Measurements from ENCODE around the gene RPS6KB1.
"Not testable (repeated sequence)": the region's sequence is repeated elsewhere in the genome, so short reads cannot be mapped to it uniquely, and the experiment has no call there.

Gene RPS6KB1

DNA sequence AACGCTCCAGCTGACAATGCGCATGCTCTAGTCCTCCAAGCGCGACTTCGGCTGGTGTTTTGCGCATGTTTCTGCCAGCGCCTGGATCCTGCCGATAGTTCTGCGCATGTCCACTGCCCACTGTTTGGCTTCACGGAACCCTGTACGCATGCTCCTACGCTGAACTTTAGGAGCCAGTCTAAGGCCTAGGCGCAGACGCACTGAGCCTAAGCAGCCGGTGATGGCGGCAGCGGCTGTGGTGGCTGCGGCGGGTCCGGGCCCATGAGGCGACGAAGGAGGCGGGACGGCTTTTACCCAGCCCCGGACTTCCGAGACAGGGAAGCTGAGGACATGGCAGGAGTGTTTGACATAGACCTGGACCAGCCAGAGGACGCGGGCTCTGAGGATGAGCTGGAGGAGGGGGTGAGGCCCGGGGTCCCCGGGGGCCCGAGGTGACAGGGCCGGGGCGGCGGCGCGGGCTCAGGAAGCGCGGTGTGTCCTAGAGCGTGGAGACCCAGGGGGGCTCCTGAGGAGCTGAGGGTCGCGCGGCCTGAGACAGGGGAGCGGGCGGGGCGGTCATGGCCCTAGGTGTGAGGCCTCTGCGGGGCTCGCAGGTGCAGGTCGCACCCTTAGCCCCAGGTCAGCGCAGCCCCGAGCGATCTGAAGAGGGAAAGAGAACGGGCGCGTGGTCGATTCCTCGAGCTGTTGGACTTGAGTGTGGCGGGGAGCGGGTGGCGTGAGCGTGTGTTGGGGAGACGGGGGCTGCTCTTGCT is at the start of gene RPS6KB1, which contains the start of gene TUBD1:
Gene RPS6KB1 (plus strand): TSS at position 198 of the 752 bp plus-strand sequence. CDS start 64 bp downstream, at position 262.
Gene TUBD1 (minus strand): TSS at position 20 of the 752 bp plus-strand sequence. CDS start 1,941 bp downstream, outside the sequence.
- DNase-seq (ENCODE audit: extremely low read depth in 1 of 2, low read depth in 1 of 2), result peak; percentile 94 to 97

DNA sequence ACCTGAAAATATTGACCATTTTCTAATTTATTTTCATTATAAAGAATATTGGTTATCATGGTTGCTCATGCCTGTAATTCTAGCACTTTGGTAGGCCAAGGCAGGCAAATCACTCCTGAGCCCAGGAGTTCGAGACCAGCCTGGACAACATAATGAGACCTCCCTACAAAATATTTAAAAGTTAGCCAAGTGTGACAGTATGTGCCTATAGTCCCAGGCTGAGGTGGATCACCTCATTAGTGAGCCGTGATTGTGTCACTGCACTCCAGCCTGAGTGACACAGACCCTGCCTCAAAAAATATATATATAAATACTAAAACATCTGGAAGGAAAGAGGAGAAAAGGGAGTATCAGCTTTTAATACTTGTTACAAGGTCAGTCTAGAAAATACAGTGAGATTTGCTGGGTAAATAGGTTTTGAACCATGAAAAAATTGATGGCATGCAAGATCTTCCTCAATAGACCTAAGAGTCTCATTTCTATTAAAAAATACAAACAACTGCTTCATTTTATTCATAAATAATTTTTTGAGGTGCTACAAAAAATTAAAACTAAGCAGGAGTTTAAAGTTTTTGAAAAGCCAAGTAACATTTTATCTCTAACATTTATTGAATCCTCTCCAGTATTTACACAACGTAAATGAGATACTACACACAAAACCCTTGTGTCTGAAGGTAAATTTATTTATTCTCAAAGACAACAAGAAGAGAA is 47.9 kb upstream of the RPS6KB1 start:
- DNase-seq (ENCODE audit: extremely low read depth in 1 of 2, low read depth in 1 of 2), result no peak

DNA sequence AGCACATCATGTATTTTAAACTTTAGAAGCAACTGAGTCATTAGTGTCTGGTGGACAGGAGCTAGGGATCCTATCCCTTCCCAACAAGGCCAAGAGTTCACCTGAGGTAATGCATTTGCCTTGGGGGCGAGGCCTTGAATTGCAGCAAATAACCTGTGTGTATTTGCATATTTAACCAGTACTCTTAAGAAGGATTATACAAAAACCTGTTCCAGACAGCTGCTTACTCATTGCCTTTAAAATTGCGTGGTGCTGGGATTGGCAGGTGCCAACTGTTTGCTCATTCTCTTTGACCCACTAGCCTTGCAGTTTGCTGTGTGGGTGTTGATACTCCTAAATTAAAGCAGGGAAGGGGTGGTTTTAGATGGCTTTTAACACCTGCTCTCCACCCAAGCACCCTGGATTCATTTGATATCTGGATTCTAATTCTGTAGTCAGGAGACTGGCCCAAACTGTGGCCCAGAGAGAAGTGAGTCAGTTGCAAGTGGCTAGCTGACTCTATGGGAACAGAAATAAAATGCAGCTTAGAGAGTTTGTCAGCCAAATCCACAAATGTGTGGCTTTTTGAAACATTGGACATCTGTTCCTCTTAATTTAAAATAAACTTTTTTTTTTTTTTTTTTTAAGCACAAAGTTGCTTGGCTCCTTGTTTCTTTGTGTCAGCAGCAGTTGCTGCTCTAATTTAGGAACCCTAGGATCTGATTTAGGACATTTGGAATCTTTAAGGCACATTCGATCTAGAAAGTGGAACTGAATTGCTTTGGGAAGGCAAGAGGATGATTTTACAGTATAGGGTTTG is 47.1 kb upstream of the RPS6KB1 start:
- no peak for DNase-seq (ENCODE audit: extremely low read depth in 1 of 2, low read depth in 1 of 2)

DNA sequence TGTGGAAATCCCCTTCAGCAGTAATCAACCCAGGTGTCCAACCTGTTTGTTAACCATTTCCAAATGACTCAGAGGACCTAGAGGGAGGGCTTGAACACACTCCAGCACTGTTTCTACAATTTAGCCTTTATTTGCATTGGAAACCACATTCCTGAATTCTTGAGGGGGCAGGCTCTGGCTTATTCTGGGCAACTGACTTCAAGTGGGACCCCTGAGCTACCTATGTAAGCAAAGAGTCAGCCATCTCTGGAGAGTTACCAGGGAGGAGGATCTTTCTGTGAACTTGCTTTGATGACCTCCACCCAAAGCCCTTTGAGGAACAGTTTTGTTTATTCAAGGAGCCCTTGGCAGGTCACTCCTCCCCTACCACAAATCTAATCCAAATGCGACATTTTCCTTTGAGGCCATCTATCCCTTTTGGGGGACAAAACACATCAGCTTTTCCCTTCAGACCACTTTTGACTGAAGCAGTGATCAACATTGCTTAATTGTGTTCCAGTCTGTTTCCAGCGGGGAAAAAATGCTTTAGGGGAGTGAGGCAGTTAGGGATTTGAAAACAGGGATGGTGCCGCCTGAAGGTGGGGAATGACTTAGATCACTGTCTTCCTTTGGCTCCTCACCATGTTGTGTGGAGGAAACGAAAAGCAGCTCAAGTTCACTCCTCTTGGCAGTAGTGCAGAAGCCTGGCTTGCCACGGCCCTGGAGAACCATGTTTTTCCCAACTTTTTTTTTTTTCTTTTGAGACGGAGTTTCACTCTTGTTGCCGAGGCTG is 46.3 kb upstream of the RPS6KB1 start:
- DNase-seq (ENCODE audit: extremely low read depth in 1 of 2, low read depth in 1 of 2), result no peak

DNA sequence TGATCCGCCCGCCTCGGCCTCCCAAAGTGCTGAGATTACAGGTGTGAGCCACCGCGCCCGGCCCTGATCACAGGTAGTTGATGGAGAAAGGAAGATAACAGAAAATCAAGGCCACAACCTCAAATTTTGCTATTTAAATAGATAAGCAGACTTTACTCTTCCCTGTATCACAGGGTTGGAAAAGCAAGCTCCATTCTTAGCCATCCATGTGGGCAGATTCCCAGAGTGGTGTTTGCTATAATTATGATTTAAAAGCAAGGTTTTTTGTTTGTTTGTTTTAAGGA is 44.6 kb upstream of the RPS6KB1 start:
- DNase-seq (ENCODE audit: extremely low read depth in 1 of 2, low read depth in 1 of 2), result no peak

DNA sequence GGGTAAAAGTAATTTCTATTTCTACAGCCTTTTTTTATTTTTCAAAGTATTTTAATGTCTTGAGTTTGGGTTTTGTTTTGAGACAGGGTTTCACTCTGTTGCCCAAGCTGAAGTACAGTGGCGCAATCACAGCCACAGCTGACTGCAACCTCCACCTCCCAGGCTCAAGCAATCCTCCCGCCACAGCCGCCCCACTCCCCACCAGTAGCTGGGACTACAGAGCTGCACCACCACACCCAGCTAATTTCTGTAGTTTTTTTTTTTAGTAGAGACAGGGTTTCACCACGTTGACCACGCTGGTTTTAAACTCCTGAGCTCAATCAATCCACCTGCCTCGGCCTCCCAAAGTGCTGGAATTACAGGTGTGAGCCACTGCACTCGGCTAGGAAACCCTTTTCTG is 44.1 kb upstream of the RPS6KB1 start:
- DNase-seq (ENCODE audit: extremely low read depth in 1 of 2, low read depth in 1 of 2), result peak; percentile 61 to 78

DNA sequence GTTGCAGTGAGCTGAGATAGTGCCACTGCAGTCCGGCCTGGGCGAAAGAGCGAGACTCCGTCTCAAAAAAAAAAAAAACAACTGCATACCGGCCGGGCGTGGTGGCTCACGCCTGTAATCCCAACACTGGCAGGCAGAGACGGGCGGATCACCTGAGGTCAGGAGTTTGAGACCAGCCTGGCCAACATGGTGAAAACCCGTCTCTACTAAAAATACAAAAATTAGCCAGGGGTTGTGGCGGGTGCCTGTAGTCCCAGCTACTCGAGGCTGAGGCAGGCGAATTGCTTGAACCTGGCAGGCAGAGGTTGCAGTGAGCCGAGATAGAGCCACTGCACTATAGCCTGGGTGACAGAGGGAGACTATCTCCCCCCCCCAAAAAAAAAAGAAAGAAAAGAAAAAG is 42.6 kb upstream of the RPS6KB1 start:
- not testable (repeated sequence) for DNase-seq (ENCODE audit: extremely low read depth in 1 of 2, low read depth in 1 of 2)

DNA sequence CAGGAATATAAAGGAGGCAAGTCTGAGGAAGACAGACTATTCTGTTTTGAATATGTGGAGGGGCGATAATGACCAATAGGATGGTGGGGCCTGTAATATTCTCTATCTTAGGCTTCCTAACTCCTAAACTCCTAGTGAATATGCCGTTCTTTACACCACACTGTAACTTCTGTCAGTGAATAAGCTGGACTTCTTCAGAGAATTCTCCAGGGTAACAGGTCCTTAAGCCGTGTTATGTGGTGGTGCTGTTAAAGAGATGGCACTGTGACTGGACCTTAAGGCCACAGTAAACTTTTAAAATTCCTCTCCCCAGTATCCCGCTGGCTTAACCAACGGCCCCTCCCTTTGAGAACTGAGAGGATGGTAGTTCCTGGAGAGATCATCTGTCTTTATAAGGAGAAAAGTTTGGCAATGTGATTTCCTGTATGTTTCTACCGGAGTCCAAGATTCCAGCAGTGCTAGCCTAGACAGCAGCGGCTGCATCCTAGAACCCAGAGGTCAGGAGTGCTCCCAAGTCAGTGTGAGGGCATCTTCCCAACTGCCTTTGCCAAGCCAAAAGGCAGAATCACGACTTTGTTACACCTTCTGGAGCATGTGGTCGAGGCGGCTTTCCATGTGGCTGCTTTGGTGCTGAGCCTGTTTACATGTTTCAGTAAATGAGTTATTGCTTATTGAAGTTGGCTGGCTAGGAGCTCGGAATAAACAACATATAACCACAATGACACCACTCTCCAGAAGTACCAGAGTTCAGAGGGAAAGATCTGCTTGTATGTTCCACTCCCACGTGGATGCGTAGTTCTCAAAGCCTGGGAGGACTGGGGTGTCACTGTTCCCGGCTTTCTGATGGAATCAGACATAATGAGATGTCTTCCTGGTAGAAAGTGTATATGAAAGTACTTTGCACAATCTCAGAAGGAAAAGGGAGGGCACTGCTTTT is 41.2 kb upstream of the RPS6KB1 start:
- no peak for DNase-seq (ENCODE audit: extremely low read depth in 1 of 2, low read depth in 1 of 2)

DNA sequence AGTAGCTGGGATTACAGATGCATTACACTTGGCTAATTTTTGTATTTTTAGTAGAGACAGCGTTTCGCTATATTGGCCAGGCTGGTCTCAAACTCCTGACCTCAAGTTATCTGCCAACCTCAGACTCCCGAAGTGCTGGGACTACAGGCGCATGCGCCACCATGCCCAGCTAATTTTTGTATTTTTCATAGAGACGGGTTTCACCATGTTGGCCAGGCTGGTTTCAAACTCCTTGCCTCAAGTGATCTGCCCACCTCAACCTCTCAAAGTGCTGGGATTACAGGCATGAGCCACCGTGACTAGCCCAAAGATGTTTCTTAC is 40.1 kb upstream of the RPS6KB1 start:
- not testable (repeated sequence) for DNase-seq (ENCODE audit: extremely low read depth in 1 of 2, low read depth in 1 of 2)

DNA sequence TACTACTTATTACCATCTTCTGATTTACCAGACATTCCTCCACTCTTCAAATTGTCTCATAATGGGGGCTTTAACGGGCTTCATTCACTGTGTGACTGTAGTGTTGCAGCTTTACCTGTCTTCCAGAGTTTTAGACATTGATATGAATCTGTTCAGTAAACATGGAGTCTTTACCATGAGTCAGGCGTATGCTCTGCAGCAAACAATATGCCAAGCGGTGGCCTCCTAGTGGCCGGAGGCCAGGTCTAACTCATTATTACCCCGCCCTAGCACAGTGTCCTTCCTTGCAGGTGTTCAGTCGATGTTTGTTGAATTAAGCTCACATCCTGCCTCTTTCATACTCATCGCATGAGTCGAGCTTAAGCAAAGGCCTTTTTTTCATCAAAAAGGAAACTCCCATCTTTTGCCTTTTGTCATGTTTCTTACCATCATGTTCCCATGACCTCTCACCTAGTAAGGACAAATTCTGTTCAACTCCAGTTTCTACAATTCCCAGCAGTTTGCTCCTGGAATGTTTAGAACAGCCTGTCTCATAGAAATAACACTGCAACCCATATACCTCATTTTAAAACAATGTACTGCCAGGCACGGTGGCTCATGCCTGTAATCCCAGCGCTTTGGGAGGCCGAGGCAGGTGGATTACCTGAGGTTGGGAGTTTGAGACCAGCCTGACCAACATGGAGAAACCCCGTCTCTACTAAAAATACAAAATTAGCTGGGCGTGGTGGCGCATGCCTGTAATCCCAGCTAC is 39.6 kb upstream of the RPS6KB1 start:
- DNase-seq (ENCODE audit: extremely low read depth in 1 of 2, low read depth in 1 of 2), result no peak

DNA sequence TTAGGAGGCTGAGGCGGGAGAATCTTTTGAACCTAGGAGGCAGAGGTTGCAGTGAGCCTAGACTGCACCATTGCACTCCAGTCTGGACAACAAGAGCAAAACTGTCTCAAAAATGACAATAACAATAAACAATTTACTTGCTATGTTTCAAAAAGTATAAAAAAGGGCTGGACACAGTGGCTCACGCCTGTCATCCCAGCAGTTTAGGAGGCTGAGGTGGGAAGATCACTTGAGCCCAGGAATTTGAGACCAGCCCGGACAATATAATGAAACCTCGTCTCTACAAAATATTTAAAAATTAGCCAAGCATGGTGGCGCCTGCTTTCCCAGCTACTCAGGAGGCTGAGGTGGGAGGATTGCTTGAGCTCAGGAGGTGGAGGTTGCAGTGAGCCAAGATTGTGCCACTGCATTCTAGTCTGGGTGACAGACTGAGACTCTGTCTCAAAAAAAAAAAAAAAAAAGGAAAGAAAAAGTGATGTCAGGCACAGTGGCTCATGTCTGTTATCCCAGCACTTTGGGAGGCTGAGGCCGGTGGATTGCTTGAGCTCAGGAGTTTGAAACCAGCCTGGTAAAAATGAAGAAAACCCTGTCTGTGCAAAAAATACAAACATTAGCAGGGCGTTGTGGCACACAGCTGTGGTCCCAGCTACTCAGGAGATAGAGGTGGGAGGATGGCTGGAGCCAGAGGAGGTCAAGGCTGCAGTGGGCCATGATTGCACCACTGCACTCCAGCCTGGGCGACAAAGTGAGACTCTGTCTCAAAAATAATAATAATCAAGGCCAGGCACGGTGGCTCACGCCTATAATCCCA is 38.8 kb upstream of the RPS6KB1 start:
- DNase-seq (ENCODE audit: extremely low read depth in 1 of 2, low read depth in 1 of 2), result not testable (repeated sequence)

DNA sequence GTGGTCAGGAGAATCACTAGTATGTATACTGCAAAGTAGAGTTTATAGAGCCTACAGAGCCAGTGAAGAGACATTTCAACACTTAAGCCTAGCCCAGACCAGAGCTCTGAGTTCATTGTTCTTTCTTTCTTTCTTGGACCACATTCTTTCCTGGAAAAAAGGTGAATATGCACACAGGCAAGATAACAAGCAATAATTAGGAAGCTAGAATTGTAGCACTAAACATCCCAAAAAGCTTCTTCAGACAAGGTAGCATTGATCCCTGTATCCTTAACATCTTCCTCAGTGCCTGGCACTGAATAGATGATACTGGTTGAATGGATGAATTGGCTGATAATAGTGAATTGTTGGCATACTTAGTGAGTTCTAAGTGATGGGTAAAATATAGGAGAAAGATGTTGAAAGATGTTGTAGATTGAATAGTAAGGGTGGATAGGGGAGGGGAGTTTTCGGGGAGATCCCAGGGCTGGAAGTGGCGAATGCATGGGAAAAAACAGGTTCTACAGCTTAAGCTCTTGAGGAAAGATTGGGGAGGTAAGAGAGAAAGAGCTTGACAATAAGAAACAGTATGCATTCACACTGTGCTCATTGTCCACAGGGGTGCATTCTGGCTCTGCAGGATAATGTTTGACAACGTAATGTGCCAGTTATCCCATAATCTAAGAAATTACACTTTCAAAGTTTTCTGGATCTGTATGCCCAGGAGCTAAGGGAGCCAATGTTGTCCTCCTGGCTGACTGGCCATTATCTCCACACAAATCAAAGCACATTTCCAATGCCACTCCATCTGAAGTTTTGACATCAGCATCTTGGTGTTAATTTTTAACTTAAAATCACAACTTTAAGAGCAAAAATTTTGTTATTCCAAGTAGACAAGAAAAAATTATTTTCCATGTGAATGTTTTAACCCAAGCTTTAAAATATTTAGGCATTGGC is 35.8 kb upstream of the RPS6KB1 start:
- DNase-seq (ENCODE audit: extremely low read depth in 1 of 2, low read depth in 1 of 2), result no peak

DNA sequence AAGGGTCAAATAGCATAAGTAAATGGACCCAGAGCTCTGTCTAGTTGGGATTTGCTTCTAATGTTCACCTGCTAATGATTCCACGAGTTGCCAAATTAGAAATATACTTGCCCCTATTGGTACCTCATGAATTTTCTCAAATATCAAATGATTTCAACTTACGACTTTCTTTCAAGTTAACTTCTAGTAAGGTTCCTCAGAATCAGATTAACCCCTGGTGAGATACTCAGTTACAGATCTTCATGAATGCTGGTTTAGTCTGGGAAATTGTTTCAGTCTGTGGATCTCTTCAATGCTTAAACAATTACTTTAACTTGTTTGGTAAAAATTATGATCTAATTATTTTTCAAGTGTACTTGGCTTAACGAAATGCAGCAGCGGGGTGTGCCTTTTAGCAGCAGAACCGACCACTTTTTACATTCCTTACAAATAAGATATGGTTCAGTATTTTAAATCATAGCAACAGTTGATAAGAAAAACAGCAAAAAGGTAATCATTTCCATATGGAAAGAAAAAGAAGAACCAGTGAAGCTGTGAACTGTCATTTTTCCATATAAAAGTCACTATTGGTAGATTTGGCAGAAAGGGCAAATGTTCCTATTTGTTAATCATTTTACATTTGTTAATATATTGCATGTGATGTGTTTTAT is 34.6 kb upstream of the RPS6KB1 start:
- DNase-seq (ENCODE audit: extremely low read depth in 1 of 2, low read depth in 1 of 2), result no peak

DNA sequence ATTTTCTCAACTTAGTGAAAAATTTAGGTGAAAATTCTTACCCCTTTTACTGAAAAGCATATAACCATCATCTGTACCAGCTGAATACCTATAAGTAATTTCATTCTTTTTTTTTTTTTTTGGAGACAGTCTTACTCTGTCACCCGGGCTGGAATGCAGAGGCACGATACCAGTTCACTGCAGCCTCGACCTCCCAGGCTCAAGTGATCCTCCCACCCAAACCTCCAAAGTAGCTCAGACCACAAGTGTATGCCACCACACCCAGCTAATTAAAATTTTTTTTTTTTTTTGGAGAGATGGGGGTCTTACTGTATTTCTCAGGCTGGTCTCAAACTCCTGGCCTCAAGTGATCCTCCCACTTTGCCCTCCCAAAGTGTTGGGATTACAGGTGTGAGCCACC is 34.0 kb upstream of the RPS6KB1 start:
- no peak for DNase-seq (ENCODE audit: extremely low read depth in 1 of 2, low read depth in 1 of 2)

DNA sequence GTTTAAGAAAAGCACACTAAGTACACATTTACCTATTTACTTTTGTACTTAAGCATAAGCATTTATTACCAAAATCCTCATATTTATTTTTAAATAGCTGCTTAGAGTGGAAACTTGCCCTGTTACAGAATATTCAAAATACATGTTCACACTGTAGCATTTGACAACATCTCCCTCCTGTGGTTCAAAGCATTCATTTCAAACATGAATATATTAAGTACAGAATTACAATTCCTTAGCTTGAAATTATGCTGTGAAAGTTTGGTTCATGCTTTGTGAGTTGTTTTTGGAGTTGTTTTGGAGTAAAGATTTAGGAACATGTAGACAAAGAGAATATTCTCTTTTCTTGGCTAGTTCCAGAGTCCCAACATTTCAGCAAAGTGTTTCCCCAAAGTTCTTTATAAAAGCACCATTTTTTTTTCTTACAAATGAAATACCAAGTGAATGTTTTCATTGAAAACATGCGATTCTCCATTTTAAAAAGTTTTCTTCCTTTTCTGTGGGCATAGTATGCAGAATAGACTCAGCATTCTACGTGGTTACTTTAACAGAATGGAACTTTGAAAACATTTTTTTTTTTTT is 33.4 kb upstream of the RPS6KB1 start:
- DNase-seq (ENCODE audit: extremely low read depth in 1 of 2, low read depth in 1 of 2), result no peak

DNA sequence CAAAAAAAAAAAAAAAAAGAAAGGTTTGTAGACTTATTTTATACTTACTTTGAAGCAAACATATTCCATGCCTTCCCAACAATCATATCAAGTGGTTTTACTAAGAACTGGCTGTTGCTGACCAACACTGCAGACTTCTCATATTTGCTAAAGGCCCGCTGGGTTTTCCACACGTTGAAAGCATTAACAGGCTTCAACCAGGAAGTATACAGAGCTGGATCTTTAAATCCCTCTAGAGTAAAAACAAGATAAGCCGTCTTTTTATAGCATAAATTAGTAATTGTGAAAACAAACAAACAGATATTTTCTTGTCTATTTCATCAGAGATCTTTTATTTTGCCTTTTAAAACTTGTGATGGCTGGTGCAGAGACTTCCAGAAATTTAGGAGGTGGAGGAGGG is 29.3 kb upstream of the RPS6KB1 start:
- no peak for DNase-seq (ENCODE audit: extremely low read depth in 1 of 2, low read depth in 1 of 2)

DNA sequence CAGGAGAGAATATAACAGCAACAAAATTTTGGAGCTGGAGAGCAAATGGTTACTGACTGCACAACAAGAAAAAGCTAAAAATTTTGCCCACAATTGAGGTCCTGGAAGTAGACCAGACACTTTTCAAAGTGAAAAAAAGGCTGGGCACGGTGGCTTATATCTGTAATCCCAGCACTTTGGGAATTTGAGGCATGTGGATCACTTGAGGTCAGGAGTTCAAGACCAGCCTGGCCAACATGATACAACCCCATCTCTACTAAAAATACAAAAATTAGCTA is 23.0 kb upstream of the RPS6KB1 start:
- no peak for DNase-seq (ENCODE audit: extremely low read depth in 1 of 2, low read depth in 1 of 2)

All from stimulated activated CD8-positive, alpha-beta memory T cell treated with anti-CD3 and anti-CD28 coated beads, Interleukin-7, amount 100 ng/mL, for 48 hours (primary cell).